Measurements from ENCODE around the gene SCGB1D4. TPM values are rescaled to one million over a fixed set of nuclear protein-coding genes. Genes with fewer than 3 reads are reported as not detected.

SCGB1D4 gene
- total RNA-seq (2013; cell fraction: nucleolus; rRNA removed) = not detected in 2 replicates
- total RNA-seq (2014; rRNA removed) (not detected in 2 replicates), total RNA-seq (2014; rRNA removed; fragmentation: Illumina TruSeq; extraction: Trizol) (not detected in 2 replicates), total RNA-seq (2021) (not detected in 2 replicates), polyA plus RNA-seq (2011; rRNA removed) (not detected in 2 replicates), polyA plus RNA-seq (2014; fragmentation: Illumina TruSeq; extraction: Trizol) (not detected in 2 replicates), polyA plus RNA-seq (2014; fragmentation: Nextera tagmentation; extraction: Ambion mirVana) (not detected), polyA plus RNA-seq (2014; rRNA removed) (not detected in 2 replicates), polyA plus RNA-seq (2016; fragmentation: Nextera tagmentation; extraction: Ambion mirVana) (not detected), polyA minus RNA-seq (2011; rRNA and poly(A)+ RNA removed) (not detected in 2 replicates), Bru-seq, nascent RNA (not detected), BruChase-seq, experiment 1, labeled RNA remaining after a 6-hour chase (not detected), BruChase-seq, experiment 2, labeled RNA remaining after a 2-hour chase (not detected)
- polyA plus RNA-seq (2011; ENCODE audit: low read depth) = not detected
- not detected in 2 replicates for polyA plus RNA-seq (2011; cell fraction: cytosol; rRNA removed)
- polyA plus RNA-seq (2011; cell fraction: nucleus; rRNA removed) = not detected in 2 replicates
- not detected in 2 replicates for polyA plus RNA-seq (2012)
- polyA minus RNA-seq (2011; cell fraction: cytosol; rRNA and poly(A)+ RNA removed) = not detected in 2 replicates
- polyA minus RNA-seq (2011; cell fraction: nucleus; rRNA and poly(A)+ RNA removed) = not detected in 2 replicates
- long read RNA-seq, experiment 1 = 0 reads
- long read RNA-seq, experiment 2 = 0 reads

GRCh38 chr11:62298975-62299374, at the start of gene SCGB1D4:
Gene SCGB1D4, minus strand, starts transcription at chr11:62299075. Its CDS starts 65 bp downstream, at chr11:62299010.
- H3K9me3 ChIP-seq (replicated peaks; ENCODE audit: control insufficient read depth, insufficient read depth, low read length) = no peaks in the 10 kb centered on the region
- H3K4me3 ChIP-seq = no peak within 1 kb of the TSS
- ChIA-PET SMC1A (ENCODE audit: uncharacterized antibody, unreplicated experiment) (no interaction called here), POLR2A (no interaction called here), CTCF (no interaction called here), RAD21 (ENCODE audit: unreplicated experiment) (no interaction called here)
- no peak within 1 kb of the TSS for H3K27ac ChIP-seq (ENCODE audit: control insufficient read depth, insufficient read depth)
- H2AFZ ChIP-seq (ENCODE audit: control insufficient read depth, low read depth, low read length) = no peak within 1 kb of the TSS
- no peak within 1 kb of the TSS for H3K4me2 ChIP-seq (ENCODE audit: control insufficient read depth, insufficient read depth)
- no peak within 1 kb of the TSS for H3K9ac ChIP-seq (ENCODE audit: control insufficient read depth, insufficient read depth, low read length)
- no peaks in the 10 kb centered on the region for H3K36me3 ChIP-seq (ENCODE audit: control insufficient read depth in 2 of 2, insufficient read depth in 2 of 2, low read length in 1 of 2)
- BruUV-seq (replicated peaks) = no TSS peak
- no peaks in the 10 kb centered on the region for H3K4me1 ChIP-seq (ENCODE audit: control insufficient read depth, insufficient read depth, low read length)
- in situ Hi-C loops (cut with MboI) (no loop called here), intact Hi-C loops (cut with micrococcal nuclease; ENCODE audit: unreplicated experiment) (no loop called here)
- no peaks in the 10 kb centered on the region for H4K20me1 ChIP-seq (ENCODE audit: control insufficient read depth, insufficient read depth)
- FAIRE-seq = no peak
- no peak for DNase-seq (ENCODE audit: low read depth, low spot score)
- H3K27me3 ChIP-seq (replicated peaks in 1 of 2; ENCODE audit: control insufficient read depth in 2 of 2, insufficient read depth in 2 of 2, low read length in 1 of 2) = peaks cover 4 to 5% of the 10 kb centered on the region in 2 experiments
- TF ChIP-seq NFXL1 (IDR thresholded peaks at IDR 0.05; ENCODE audit: borderline replicate concordance) = no peak
- TF ChIP-seq POLR2AphosphoS5 (IDR thresholded peaks at IDR 0.05; ENCODE audit: low read length) = no peak
- TF ChIP-seq TCF12 (IDR thresholded peaks at IDR 0.05; ENCODE audit: low read depth, low read length) = no peak
- TF ChIP-seq CHD2 (IDR thresholded peaks at IDR 0.05; ENCODE audit: borderline replicate concordance, low read depth, low read length) = no peak
- no peak for TF ChIP-seq BACH1 (IDR thresholded peaks at IDR 0.05; ENCODE audit: borderline replicate concordance)
- TF ChIP-seq SUZ12 (IDR thresholded peaks at IDR 0.05; ENCODE audit: unreplicated experiment) = no peak
- no peak for TF ChIP-seq NFYB (IDR thresholded peaks at IDR 0.05; ENCODE audit: insufficient read depth, low read depth, low read length)
- TF ChIP-seq CREM (IDR thresholded peaks at IDR 0.05; ENCODE audit: low read depth) = no peak
- no peak for TF ChIP-seq BMI1 (IDR thresholded peaks at IDR 0.05; ENCODE audit: borderline replicate concordance)
- no peak for TF ChIP-seq ZNF24 (IDR thresholded peaks at IDR 0.05)
- TF ChIP-seq ETV6 (conservative IDR thresholded peaks at IDR 0.05 in 1 of 2, IDR thresholded peaks at IDR 0.05 in 1 of 2; ENCODE audit: borderline replicate concordance in 1 of 2, low read depth in 1 of 2) = no peak
- TF ChIP-seq ZNF207 (IDR thresholded peaks at IDR 0.05; ENCODE audit: borderline replicate concordance) = no peak
- no peak for TF ChIP-seq SMARCA5 (IDR thresholded peaks at IDR 0.05)
- TF ChIP-seq FOXK2 (IDR thresholded peaks at IDR 0.05) = no peak
- TF ChIP-seq ZSCAN29 (IDR thresholded peaks at IDR 0.05) = no peak
- WGBS (ENCODE audit: insufficient coverage, insufficient replicate concordance, low lambda C conversion rate, missing lambda C conversion rate) = 4% methylated on average over 7 of the region's 7 CpGs
- ATAC-seq = no peak
- no peaks in the 10 kb centered on the region for H3K79me2 ChIP-seq (ENCODE audit: control insufficient read depth, insufficient read depth, low read length)

All from GM12878 (cell line).